Muscle layer of colon (tissue), 2 donors: ENCODE data around the gene IPPK.
"Not testable (repeated sequence)": the region's sequence is repeated elsewhere in the genome, so short reads cannot be mapped to it uniquely, and the experiment has no call there.

Experiments used
- H3K27ac ChIP-seq: one replicate; pipeline ENCODE4 v1.7.0; 2013; ENCODE audit warnings: low read depth, mild to moderate bottlenecking, low read length, moderate library complexity
- H3K27me3 ChIP-seq, 2 donors: one replicate each; pipeline ENCODE4 v1.7.0; 2013; ENCODE audit warnings: low read length in 2 of 2, mild to moderate bottlenecking in 2 of 2; ENCODE audit not compliant: insufficient read depth in 2 of 2, control insufficient read depth in 1 of 2
- H3K36me3 ChIP-seq: one replicate; pipeline ENCODE4 v1.7.0; 2013; ENCODE audit warnings: mild to moderate bottlenecking, low read length; ENCODE audit not compliant: insufficient read depth
- H3K4me1 ChIP-seq: one replicate; pipeline ENCODE4 v1.7.0; 2013; ENCODE audit warnings: mild to moderate bottlenecking, low read length; ENCODE audit not compliant: insufficient read depth
- H3K4me3 ChIP-seq, 2 donors: one replicate each; pipeline ENCODE4 v1.7.0; 2013; ENCODE audit warnings: low read length in 2 of 2, low read depth in 1 of 2, mild to moderate bottlenecking in 1 of 2, moderate library complexity in 1 of 2
- H3K9ac ChIP-seq: one replicate; pipeline ENCODE4 v1.7.0; 2013; ENCODE audit warnings: low read length
- H3K9me3 ChIP-seq: one replicate; pipeline ENCODE4 v1.7.0; 2013; ENCODE audit warnings: mild to moderate bottlenecking, low read length
- donor health status: abdominal sarcoma.
- donor health status: Adenocarcinoma of cecum.

The IPPK gene

DNA sequence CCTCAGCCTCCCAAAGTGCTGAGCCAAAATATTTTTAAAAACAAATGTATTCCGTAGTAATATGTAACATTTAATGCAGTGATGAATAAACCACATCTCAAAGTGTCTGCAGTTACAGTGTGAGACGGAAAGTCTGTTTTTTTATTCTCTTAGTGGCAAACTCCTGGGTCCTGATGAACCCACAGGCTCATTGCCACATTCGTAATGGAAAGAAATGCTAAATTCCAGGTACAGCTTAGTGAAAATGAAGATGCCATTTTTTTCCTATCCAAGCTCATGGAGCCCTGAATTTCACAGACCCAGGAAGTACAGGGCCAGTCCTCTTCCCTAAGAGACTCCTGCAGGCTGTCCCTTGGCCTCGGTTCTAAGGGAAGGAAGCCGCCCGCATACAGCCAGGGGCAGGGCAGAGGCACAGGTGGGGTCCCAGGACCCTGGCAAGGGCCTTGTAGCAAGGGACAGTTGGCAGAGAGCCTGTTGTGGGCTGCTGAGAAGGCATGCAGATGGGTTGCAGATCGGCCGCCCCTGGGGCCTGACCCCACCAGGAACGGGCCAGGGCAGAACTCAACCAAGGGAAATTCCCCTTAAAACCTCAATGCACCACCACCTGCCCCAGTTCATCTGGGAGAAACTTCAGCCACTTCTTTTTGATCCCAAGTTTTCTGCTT is 36.2 kb downstream of the IPPK start:
- Histone ChIP-seq H3K27me3 (no peaks in the 10 kb centered on the region), H3K4me3 (peak overlapping the region in 1 of 2 donors; percentile 37), H3K9ac (no peak overlapping the region), H3K4me1 (peaks cover 13% of the 10 kb centered on the region), H3K27ac (no peak overlapping the region), H3K9me3 (no peaks in the 10 kb centered on the region), H3K36me3 (peaks cover 45% of the 10 kb centered on the region)

DNA sequence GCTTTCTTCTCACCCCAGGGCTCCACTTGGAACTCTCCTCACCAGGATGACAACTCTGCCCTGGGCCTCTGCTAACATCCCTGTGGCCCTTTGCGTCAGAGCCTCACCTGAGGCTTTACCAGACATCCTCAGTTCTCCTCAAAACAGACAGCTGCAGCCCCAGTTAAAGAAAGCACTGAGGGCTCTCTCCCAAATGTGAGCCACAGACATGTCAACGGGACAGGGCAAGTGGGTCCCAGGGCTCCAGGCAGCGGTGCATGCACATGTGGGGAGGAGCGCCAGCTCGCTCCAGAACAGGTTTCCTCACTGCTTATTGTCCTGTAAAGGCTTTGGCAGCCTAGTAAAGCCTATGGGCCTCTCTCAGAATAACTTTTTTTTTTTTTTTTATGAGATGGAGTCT is 37.3 kb downstream of the IPPK start:
- H3K9ac ChIP-seq = no peak overlapping the region
- H3K9me3 ChIP-seq = no peaks in the 10 kb centered on the region
- H3K27me3 ChIP-seq = no peaks in the 10 kb centered on the region
- peaks cover 13% of the 10 kb centered on the region for H3K4me1 ChIP-seq
- no peak overlapping the region for H3K4me3 ChIP-seq
- H3K27ac ChIP-seq = no peak overlapping the region
- peaks cover 34% of the 10 kb centered on the region for H3K36me3 ChIP-seq

DNA sequence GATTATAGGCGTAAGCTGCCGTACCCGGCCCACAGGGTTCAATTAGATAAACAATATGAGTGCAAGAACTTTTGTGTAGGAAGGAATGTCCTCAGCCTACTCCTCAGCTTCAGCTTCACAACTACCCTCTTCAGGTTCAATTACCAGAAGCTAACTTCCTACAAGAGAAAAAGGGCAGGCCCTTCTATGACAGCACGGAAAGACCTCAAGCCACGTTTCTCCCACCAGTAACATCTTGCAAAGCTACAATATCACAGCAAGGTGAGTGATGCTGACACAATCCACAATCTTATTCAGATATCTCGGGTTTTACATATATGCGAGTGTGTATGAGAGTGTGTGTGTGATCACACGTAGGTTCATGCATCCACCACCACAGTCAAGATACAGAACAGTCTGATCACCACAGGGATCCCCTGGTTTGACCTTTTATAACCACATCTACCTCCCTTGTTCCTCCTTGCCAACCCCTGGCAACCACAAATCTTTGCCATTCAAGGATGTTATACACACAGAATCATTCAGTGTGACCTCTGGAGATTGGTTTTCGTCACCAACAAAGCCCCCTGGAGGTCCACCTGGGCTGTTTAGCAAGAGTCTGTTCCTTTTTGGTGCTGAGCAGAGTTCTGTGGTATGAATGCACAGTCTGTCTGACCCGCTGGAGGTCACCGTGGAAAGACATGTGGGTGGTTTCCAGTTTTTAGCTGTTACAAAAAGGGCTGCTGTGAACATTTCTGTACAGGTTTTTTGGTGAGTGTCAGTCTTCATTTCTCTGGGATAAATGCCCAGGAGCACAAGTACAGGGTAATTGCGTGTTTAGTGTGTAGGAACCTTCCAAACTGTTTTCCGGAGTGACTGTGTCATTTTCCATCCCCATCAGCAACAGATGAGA is 38.2 kb downstream of the IPPK start:
- Histone ChIP-seq H3K36me3 (peaks cover 25% of the 10 kb centered on the region), H3K27me3 (no peaks in the 10 kb centered on the region), H3K4me1 (peaks cover 13% of the 10 kb centered on the region), H3K9me3 (no peaks in the 10 kb centered on the region), H3K9ac (no peak overlapping the region), H3K27ac (no peak overlapping the region), H3K4me3 (no peak overlapping the region)

DNA sequence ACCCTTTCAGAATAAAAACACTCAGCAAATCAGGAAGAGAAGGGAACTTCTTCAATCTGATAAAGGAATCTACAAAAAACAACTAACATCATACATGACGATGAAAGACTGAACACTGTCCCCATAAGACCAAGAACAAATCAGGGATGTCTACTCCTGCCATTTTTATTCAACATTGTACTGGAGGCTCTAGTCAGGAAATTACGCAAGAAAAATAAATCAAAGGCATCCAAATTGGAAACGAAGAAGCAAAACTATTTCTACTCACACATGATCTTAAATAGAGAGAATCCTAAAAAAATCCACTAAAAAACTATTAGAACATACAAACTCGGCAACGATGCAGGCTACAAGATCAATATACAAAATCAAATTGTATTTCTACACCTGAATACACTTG is 42.3 kb downstream of the IPPK start:
- H3K27ac ChIP-seq = no peak overlapping the region
- peaks cover 3% of the 10 kb centered on the region for H3K4me1 ChIP-seq
- no peak overlapping the region for H3K9ac ChIP-seq
- H3K4me3 ChIP-seq = no peak overlapping the region
- no peaks in the 10 kb centered on the region for H3K27me3 ChIP-seq
- H3K9me3 ChIP-seq = no peaks in the 10 kb centered on the region
- peaks cover 5% of the 10 kb centered on the region for H3K36me3 ChIP-seq

DNA sequence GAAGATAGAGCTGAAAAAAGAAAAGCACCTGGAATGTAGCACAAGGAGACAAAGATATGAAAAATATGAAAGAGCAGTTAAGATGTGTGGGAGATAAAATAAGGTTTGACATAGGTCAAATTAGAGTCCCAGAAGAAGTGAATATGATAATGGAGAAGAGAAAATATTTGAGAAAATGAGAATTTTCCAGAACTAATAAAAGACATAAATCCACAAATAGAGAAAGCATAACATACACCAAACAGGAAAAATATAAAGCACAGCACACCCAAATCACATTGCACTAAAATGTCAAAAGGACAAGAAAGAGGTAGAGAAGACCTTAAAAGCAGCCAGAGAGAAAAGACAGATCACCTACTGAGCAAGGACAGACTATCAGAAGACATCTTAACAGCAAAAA is 43.4 kb downstream of the IPPK start:
- no peaks in the 10 kb centered on the region for H3K27me3 ChIP-seq
- H3K4me1 ChIP-seq = peaks cover 3% of the 10 kb centered on the region
- H3K4me3 ChIP-seq = no peak overlapping the region
- H3K27ac ChIP-seq = no peak overlapping the region
- no peaks in the 10 kb centered on the region for H3K36me3 ChIP-seq
- H3K9me3 ChIP-seq = no peaks in the 10 kb centered on the region
- no peak overlapping the region for H3K9ac ChIP-seq

DNA sequence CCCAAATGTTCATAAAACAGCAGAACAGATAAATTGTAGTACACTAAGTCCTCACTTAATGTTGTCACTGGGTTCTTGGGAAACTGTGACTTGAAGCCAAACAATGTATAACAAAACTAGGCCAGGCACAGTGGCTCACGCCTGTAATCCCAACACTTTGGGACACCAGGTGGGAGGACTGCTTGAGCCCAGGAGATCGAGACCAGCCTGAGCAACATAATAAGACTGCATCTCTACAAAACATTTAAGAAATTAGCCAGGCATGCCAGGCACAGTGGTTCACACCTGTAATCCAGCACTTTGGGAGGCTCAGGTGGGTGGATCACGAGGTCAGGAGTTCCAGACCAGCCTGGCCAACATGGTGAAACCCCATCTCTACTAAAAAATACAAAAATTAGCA is 46.0 kb downstream of the IPPK start:
- H3K9ac ChIP-seq = not testable (repeated sequence)

DNA sequence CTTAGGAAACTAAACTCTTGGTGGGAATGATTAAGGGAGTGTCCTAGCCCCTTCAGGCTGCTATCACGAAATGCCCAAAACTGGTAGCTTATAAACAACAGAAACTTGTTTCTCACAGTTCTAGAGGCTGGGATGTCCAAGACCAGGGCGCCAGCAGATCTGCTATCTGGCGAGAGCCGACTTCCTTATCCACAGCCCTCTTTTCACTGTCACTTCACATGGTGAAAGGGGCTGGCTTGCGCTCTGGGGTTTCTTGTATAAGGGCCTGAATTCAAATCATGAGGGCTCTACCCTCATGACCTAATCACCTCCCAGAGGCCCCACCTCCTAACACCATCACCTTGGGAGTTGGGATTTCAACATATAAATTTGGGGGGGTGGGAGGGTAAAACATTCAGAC is 49.1 kb downstream of the IPPK start:
- Histone ChIP-seq H3K27ac (peak overlapping the region; percentile 60), H3K36me3 (no peaks in the 10 kb centered on the region), H3K4me1 (peaks cover 52% of the 10 kb centered on the region), H3K9ac (no peak overlapping the region), H3K4me3 (no peak overlapping the region), H3K27me3 (no peaks in the 10 kb centered on the region), H3K9me3 (no peaks in the 10 kb centered on the region)

More for the DNA sequence above, 46.0 kb downstream of the IPPK start:
- not testable (repeated sequence) for H3K36me3 ChIP-seq, H3K4me3 ChIP-seq, H3K27me3 ChIP-seq, H3K9me3 ChIP-seq, H3K27ac ChIP-seq
- H3K4me1 ChIP-seq = peaks cover 21% of the 10 kb centered on the region

DNA sequence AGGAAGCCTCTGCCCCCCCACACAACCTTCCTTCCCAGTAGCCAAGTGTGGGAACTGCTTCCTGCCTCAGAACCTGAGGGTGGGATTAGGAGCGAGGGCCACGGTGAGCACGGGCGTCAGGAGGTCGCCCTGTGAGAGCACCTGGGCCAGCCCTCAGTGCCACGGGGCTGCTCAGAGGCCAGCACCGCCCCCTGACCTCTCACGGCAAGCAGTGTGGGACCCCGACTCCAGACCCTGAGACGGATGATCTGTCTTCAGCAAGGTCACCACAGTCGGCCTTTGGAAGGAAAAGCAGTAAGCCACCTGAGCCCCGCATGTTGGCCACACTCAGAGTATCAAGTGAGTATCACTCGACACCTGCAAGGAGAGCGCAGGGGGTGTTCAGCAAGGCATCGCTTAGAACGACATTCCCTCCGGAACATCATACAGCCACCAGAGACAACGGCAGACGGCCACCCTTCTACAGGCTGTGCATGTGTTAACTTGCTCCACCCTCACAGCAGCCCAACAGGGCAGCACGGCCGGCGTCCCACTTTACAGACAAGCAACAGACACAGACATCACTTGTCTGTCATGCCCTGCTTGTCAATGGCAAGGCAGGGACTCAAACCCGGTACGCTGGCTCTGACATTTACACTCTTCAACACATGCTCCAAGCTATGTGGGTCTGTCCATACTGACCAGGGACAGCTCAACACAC is 50.2 kb downstream of the IPPK start:
- H3K4me1 ChIP-seq = peaks cover 60% of the 10 kb centered on the region
- H3K36me3 ChIP-seq = no peaks in the 10 kb centered on the region
- H3K9ac ChIP-seq = no peak overlapping the region
- H3K9me3 ChIP-seq = no peaks in the 10 kb centered on the region
- no peak overlapping the region for H3K4me3 ChIP-seq
- peak overlapping the region; percentile 60 for H3K27ac ChIP-seq
- no peaks in the 10 kb centered on the region for H3K27me3 ChIP-seq

DNA sequence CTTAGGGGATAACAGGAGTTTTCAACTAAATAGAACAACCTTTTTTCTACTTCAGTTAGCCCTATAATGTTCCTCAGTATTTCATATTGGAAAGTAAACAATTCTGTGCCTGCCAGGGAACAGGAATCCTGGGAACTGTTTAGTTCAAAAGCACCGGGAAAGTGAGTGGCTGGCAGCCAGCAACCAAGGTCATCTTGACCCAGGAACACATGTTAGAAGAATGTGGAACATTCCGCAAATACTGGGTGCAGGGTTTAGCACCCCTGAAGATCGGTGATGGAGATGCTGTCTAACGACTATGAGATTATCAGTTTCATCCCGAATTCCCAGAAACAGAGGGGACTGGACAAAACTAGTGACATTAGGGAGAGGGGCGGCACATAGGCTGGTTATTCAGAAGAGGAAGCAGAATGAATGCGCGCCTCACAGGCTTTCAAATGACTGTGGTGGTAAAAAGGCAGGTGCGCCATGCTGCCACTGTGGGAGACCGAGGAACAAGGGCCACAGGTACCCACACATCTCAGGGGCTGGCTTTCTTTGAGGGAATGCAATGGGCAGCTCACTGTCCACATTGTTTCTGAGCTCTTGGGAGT is 51.2 kb downstream of the IPPK start:
- Histone ChIP-seq H3K9ac (no peak overlapping the region), H3K4me1 (peaks cover 58% of the 10 kb centered on the region), H3K36me3 (no peaks in the 10 kb centered on the region), H3K4me3 (no peak overlapping the region), H3K27me3 (no peaks in the 10 kb centered on the region), H3K27ac (peak overlapping the region; percentile 63), H3K9me3 (no peaks in the 10 kb centered on the region)

DNA sequence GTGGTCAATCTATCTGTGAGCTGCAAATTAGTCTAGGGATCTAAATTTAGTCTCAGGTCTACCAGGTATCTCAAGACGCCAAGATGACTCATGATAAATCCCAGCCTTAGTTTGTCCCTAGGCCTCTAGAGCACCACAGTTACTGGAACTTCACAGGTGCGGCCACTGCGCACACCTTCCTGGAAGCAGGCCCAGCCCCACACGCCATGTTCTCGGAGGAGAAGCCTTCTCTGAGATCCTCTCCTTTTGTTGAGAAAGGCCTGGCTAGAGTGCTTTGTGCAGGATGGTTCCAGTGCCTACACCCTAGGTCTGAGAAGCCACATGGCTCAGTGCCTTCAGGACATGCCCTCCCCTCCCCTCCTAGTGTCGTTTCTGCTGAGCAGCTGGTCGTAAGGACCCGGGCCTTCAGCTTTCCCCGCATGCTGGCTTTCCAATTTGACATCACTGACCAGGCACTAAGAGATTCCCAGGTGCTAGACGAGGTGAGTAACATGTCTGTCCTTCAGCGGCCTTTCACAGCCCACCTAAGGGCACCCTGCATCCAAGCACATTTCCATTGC is 51.9 kb downstream of the IPPK start:
- Histone ChIP-seq H3K9me3 (no peaks in the 10 kb centered on the region), H3K27ac (peak overlapping the region; percentile 50), H3K4me1 (peaks cover 58% of the 10 kb centered on the region), H3K4me3 (no peak overlapping the region), H3K27me3 (no peaks in the 10 kb centered on the region), H3K36me3 (no peaks in the 10 kb centered on the region), H3K9ac (no peak overlapping the region)
